Gastroesophageal sphincter (tissue), 4 donors: ENCODE data around the gene PLXNA2. TPM values are rescaled to one million over a fixed set of nuclear protein-coding genes. Genes with fewer than 3 reads are reported as not detected.

ENCODE experiments used
- ATAC-seq: fragments of 150-250 bp; one replicate; pipeline ENCODE4 v1.9.1; 2016; ENCODE audit warnings: mild to moderate bottlenecking, moderate library complexity
- H3K27ac ChIP-seq, 4 donors: fragments of 200-600 bp; sonication (generic) in 3 of 4; 1 replicate in 3 of 4; 2 replicates in 1 of 4; pipeline ENCODE4 v1.5.1; 2016 to 2019
- H3K27me3 ChIP-seq: fragments of 200-600 bp; sonication (generic); one replicate; pipeline ENCODE4 v1.5.1; 2019
- H3K36me3 ChIP-seq, 2 donors: fragments of 200-600 bp; sonication (generic); one replicate each; pipeline ENCODE4 v1.5.1; 2019; ENCODE audit warnings: control low read depth in 1 of 2
- H3K4me1 ChIP-seq, 3 donors: fragments of 200-600 bp; sonication (generic); 1 replicate in 2 of 3; 2 replicates in 1 of 3; pipeline ENCODE4 v1.5.1; 2016 to 2019; ENCODE audit warnings: control low read depth in 2 of 3
- H3K4me3 ChIP-seq, 2 donors: fragments of 200-600 bp; sonication (generic); one replicate each; pipeline ENCODE4 v1.5.1; 2019; ENCODE audit warnings: mild to moderate bottlenecking in 1 of 2, moderate library complexity in 1 of 2
- H3K9me3 ChIP-seq, 3 donors: fragments of 200-600 bp; sonication (generic); one replicate each; pipeline ENCODE4 v1.5.1; 2017 to 2019; ENCODE audit warnings: control low read depth in 2 of 3
- CTCF ChIP-seq, 4 experiments: fragments of 200-600 bp in 2 of 4; fragments of 450-650 bp in 2 of 4; sonication (generic) in 1 of 4; IDR thresholded peaks; one replicate each; pipeline ENCODE4 v1.5.1; 2017 to 2019; ENCODE audit warnings: antibody characterized with exemption in 4 of 4, mild to moderate bottlenecking in 2 of 4, moderate library complexity in 2 of 4
- EP300 ChIP-seq: sonication (generic); formaldehyde crosslinking; IDR thresholded peaks from one replicate; pipeline ENCODE4 v1.6.1; 2017; ENCODE audit warnings: antibody characterized with exemption, mild to moderate bottlenecking
- POLR2A ChIP-seq, 2 donors: fragments of 450-650 bp; IDR thresholded peaks; one replicate each; pipeline ENCODE4 v1.6.1; 2017; ENCODE audit warnings: antibody characterized with exemption in 2 of 2, mild to moderate bottlenecking in 2 of 2, moderate library complexity in 1 of 2
- POLR2AphosphoS5 ChIP-seq: sonication (generic); formaldehyde crosslinking; IDR thresholded peaks from one replicate; pipeline ENCODE4 v1.6.1; 2017; ENCODE audit warnings: antibody characterized with exemption
- WGBS, 2 donors: methylation state at CpG; one replicate each; pipeline ENCODE4 v1.1.5; 2018; ENCODE audit warnings: low coverage in 1 of 2; 5-methylcytosine and 5-hydroxymethylcytosine counted together
- total RNA-seq, 4 donors: library from RNA; depleted of rRNA; stranded (reverse); fragments of >200 nt; gene quantifications; one replicate each; pipeline ENCODE4 v1.1.0, GENCODE V29; 2016

The PLXNA2 gene
- total RNA-seq, 4 donors from 2014 or later: 12.5 to 38.3 (median 32.0) TPM

GRCh38 chr1:208090388-208091301 is 153.5 kb downstream of the PLXNA2 start:
- Histone ChIP-seq H3K36me3 (peaks cover 0 to 80% of the 10 kb centered on the region in 2 donors), H3K27ac (peak overlapping the region in 3 of 4 donors; percentile 13 to 69 (median 58)), H3K4me1 (peaks cover 0 to 44% (median 16%) of the 10 kb centered on the region in 3 donors), H3K27me3 (no peaks in the 10 kb centered on the region), H3K4me3 (no peak overlapping the region), H3K9me3 (no peaks in the 10 kb centered on the region)
- peak; percentile 37 for ATAC-seq
- no peak for TF ChIP-seq CTCF (IDR thresholded peaks at IDR 0.05)
- TF ChIP-seq POLR2A (IDR thresholded peaks at IDR 0.05): no peak
- no peak for TF ChIP-seq POLR2AphosphoS5
- TF ChIP-seq EP300: no peak
- WGBS, 2 donors: 22 to 63% methylated on average over 5 to 8 of the region's 9 CpGs

DNA sequence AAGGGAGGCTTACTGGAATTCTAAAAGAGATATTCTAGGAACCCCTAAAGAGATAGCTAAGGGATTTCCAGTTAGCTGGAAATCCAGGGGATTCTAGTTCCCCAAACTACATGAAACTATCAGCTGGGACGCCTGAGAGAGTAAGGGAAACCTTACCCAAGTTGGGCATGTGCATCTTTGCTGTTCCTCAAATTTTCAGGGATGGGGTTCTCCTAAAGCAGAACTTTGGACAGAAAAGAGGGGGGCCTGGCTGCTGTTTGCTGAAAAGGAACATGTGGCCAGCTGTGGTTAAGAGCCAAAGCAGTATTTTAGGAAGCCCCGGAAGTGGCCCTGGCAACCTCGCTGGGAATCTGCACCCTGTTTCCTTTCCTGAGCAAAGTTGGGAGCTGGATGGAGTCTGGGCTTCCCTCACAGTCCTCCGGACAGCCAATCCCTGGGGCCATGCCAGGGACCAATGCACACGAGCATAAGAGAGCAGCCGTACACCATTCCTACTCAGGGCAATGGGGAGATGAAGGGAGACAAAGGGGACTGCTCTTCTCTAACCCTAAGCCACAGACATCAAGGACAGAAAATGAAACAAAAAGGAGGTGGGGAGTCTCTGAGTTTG is 154.3 kb downstream of the PLXNA2 start:
- WGBS, 2 donors: 42 to 88% methylated on average over 1 to 5 of the region's 6 CpGs
- peaks cover 0 to 80% of the 10 kb centered on the region in 2 donors for H3K36me3 ChIP-seq
- peak; percentile 23 for ATAC-seq

DNA sequence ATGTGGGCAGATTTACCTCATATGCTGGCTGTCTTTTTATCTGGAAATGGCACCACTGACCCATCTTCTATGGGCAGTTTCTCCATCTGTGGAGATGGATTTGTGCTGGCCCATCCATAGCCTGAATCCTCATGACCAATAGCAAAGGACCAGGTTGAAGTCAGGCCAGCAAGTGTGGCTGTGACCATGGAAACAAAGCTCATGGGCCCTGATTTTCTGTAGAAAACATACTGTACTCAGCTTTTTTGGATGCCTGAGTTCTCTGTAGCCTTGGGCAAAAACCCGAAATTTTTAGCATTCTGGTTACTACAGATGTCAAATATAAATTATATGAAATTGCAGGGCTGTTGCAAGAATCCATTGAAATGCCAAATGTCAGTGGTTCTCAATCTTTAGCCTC is 155.0 kb downstream of the PLXNA2 start:
- H3K27me3 ChIP-seq: no peaks in the 10 kb centered on the region
- H3K4me1 ChIP-seq: peaks cover 0 to 49% (median 16%) of the 10 kb centered on the region in 3 donors
- H3K27ac ChIP-seq: peak overlapping the region in 1 of 4 donors; percentile 58
- no peaks in the 10 kb centered on the region for H3K9me3 ChIP-seq
- H3K36me3 ChIP-seq: peaks cover 0 to 80% of the 10 kb centered on the region in 2 donors
- WGBS, 2 donors: 100% methylated on average over 1 of the region's 1 CpG; no CpG with 5 or more reads in 1 of the 2 donors
- ATAC-seq: no peak
- TF ChIP-seq POLR2AphosphoS5 (no peak), POLR2A (IDR thresholded peaks at IDR 0.05) (no peak), CTCF (IDR thresholded peaks at IDR 0.05) (no peak), EP300 (no peak)
- no peak overlapping the region for H3K4me3 ChIP-seq

More for the DNA sequence above, 154.3 kb downstream of the PLXNA2 start:
- peaks cover 0 to 49% (median 16%) of the 10 kb centered on the region in 3 donors for H3K4me1 ChIP-seq
- TF ChIP-seq EP300 (no peak), POLR2A (IDR thresholded peaks at IDR 0.05) (no peak), CTCF (IDR thresholded peaks at IDR 0.05) (no peak), POLR2AphosphoS5 (no peak)
- no peaks in the 10 kb centered on the region for H3K9me3 ChIP-seq
- no peaks in the 10 kb centered on the region for H3K27me3 ChIP-seq
- H3K4me3 ChIP-seq: no peak overlapping the region
- peak overlapping the region in 3 of 4 donors; percentile 13 to 69 (median 58) for H3K27ac ChIP-seq

- no peaks in the 10 kb centered on the region for H3K9me3 ChIP-seq
- TF ChIP-seq EP300 (no peak), POLR2AphosphoS5 (no peak), CTCF (IDR thresholded peaks at IDR 0.05) (no peak), POLR2A (IDR thresholded peaks at IDR 0.05) (no peak)
- peak overlapping the region in 1 of 4 donors; percentile 2 for H3K27ac ChIP-seq
- H3K27me3 ChIP-seq: no peaks in the 10 kb centered on the region
- H3K36me3 ChIP-seq: peaks cover 0 to 80% of the 10 kb centered on the region in 2 donors
- peaks cover 0 to 49% (median 16%) of the 10 kb centered on the region in 3 donors for H3K4me1 ChIP-seq
- ATAC-seq: no peak
- WGBS, 2 donors: 92 to 93% methylated on average over 2 of the region's 4 CpGs
- H3K4me3 ChIP-seq: no peak overlapping the region
Measured at GRCh38 chr1:208088319-208088718, 155.9 kb downstream of the PLXNA2 start.
